ENCODE measurements around the gene SDSL.

The SDSL gene

DNA sequence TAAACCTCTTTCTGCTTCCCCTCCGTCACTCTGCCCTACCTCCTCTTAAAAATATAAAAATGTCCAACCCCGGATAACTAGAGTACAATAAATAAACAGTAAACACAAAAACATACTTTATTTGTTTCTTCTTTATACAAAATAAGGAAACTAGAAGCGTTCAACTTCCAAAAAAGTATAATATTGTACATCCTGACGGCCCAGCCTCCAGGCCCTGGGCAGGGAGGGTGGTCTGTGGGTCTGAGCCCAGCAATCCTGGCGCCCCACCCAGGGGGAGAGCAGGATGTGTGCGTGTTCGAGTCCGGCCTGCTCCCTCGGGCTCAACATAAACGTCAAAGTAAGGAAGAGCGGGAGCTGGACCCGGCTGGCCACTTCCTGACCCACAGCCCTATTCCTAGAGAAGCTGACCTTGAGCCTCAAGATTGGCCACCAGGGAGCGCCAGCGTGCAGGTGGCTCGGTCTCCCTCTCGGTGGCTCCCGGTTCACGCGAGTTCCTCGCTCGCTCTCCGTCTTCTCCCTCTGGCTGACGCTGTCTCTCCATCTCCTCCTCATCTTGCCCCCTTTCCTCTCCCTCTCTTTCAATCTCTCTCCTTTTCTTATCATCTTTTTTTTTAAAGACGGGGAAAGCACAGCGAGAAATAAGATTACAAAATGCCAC is 40.1 kb downstream of the SDSL start:
- no peak overlapping the region for H3K4me2 ChIP-seq (ENCODE audit: low read length)
- no peaks in the 10 kb centered on the region for H3K9me2 ChIP-seq (replicated peaks; ENCODE audit: control insufficient read depth, low read length)
- H3K79me2 ChIP-seq (ENCODE audit: control insufficient read depth, low read length) = no peaks in the 10 kb centered on the region
- no peak overlapping the region for H3K27ac ChIP-seq (ENCODE audit: low read depth, low read length)
- H3F3A ChIP-seq (ENCODE audit: control insufficient read depth, insufficient read depth) = no peaks in the 10 kb centered on the region
- no peaks in the 10 kb centered on the region for H4K20me1 ChIP-seq (ENCODE audit: control insufficient read depth, insufficient read depth, low read depth, low read length)
- H3K4me1 ChIP-seq (ENCODE audit: control insufficient read depth, low read length) = no peaks in the 10 kb centered on the region
- TF ChIP-seq CTCF (IDR thresholded peaks at IDR 0.05; ENCODE audit: low read depth, low read length, poor library complexity, severe bottlenecking) (peak; percentile 79), EZH2phosphoT487 (IDR thresholded peaks at IDR 0.05; ENCODE audit: borderline replicate concordance, low read length) (no peak)
- H3K9me3 ChIP-seq (ENCODE audit: control insufficient read depth, insufficient read depth, low read length) = no peaks in the 10 kb centered on the region
- peaks cover 11% of the 10 kb centered on the region; the same call in 1 of the 2 replicates for H3K27me3 ChIP-seq (ENCODE audit: control insufficient read depth, low read length)
- no peaks in the 10 kb centered on the region for H3K36me3 ChIP-seq (ENCODE audit: control insufficient read depth, low read length)
- no peak overlapping the region for H3K4me3 ChIP-seq (ENCODE audit: low read length)

GRCh38 chr12:113462998-113463745 is 41.0 kb downstream of the SDSL start:
- Histone ChIP-seq H3K27ac (ENCODE audit: low read depth, low read length) (no peak overlapping the region), H3K9me3 (ENCODE audit: control insufficient read depth, insufficient read depth, low read length) (no peaks in the 10 kb centered on the region), H3K4me2 (ENCODE audit: low read length) (no peak overlapping the region), H3K4me1 (ENCODE audit: control insufficient read depth, low read length) (no peaks in the 10 kb centered on the region), H3K36me3 (ENCODE audit: control insufficient read depth, low read length) (no peaks in the 10 kb centered on the region), H3K27me3 (ENCODE audit: control insufficient read depth, low read length) (peaks cover 11% of the 10 kb centered on the region; the same call in 1 of the 2 replicates), H3K9me2 (replicated peaks; ENCODE audit: control insufficient read depth, low read length) (no peaks in the 10 kb centered on the region), H3K4me3 (ENCODE audit: low read length) (no peak overlapping the region), H3K79me2 (ENCODE audit: control insufficient read depth, low read length) (no peaks in the 10 kb centered on the region), H3F3A (ENCODE audit: control insufficient read depth, insufficient read depth) (no peaks in the 10 kb centered on the region), H4K20me1 (ENCODE audit: control insufficient read depth, insufficient read depth, low read depth, low read length) (no peaks in the 10 kb centered on the region)
- TF ChIP-seq CTCF (IDR thresholded peaks at IDR 0.05; ENCODE audit: low read depth, low read length, poor library complexity, severe bottlenecking) = no peak
- no peak for TF ChIP-seq EZH2phosphoT487 (IDR thresholded peaks at IDR 0.05; ENCODE audit: borderline replicate concordance, low read length)

GRCh38 chr12:113463746-113464451 is 41.7 kb downstream of the SDSL start:
- no peak overlapping the region for H3K4me3 ChIP-seq (ENCODE audit: low read length)
- no peaks in the 10 kb centered on the region for H4K20me1 ChIP-seq (ENCODE audit: control insufficient read depth, insufficient read depth, low read depth, low read length)
- TF ChIP-seq EZH2phosphoT487 (IDR thresholded peaks at IDR 0.05; ENCODE audit: borderline replicate concordance, low read length) = no peak
- no peak for TF ChIP-seq CTCF (IDR thresholded peaks at IDR 0.05; ENCODE audit: low read depth, low read length, poor library complexity, severe bottlenecking)
- H3K4me2 ChIP-seq (ENCODE audit: low read length) = no peak overlapping the region
- H3F3A ChIP-seq (ENCODE audit: control insufficient read depth, insufficient read depth) = no peaks in the 10 kb centered on the region
- H3K4me1 ChIP-seq (ENCODE audit: control insufficient read depth, low read length) = no peaks in the 10 kb centered on the region
- peaks cover 17% of the 10 kb centered on the region; the same call in 1 of the 2 replicates for H3K27me3 ChIP-seq (ENCODE audit: control insufficient read depth, low read length)
- H3K9me3 ChIP-seq (ENCODE audit: control insufficient read depth, insufficient read depth, low read length) = no peaks in the 10 kb centered on the region
- H3K9me2 ChIP-seq (replicated peaks; ENCODE audit: control insufficient read depth, low read length) = no peaks in the 10 kb centered on the region
- H3K27ac ChIP-seq (ENCODE audit: low read depth, low read length) = no peak overlapping the region
- no peaks in the 10 kb centered on the region for H3K79me2 ChIP-seq (ENCODE audit: control insufficient read depth, low read length)
- H3K36me3 ChIP-seq (ENCODE audit: control insufficient read depth, low read length) = no peaks in the 10 kb centered on the region
